Skin of body (tissue), 2 donors: ENCODE data around the gene THAP7. TPM values are rescaled to one million over a fixed set of nuclear protein-coding genes. Genes with fewer than 3 reads are reported as not detected.
"Not testable (repeated sequence)": the region's sequence is repeated elsewhere in the genome, so short reads cannot be mapped to it uniquely, and the experiment has no call there.

Experiments
- DNase-seq: peaks from one replicate; lab custom pipeline; 2025; lab: John Stamatoyannopoulos, UW
- total RNA-seq: library from RNA; depleted of rRNA; stranded (reverse); fragments of >200 nt; gene quantifications from one replicate; pipeline ENCODE4 v1.2.3, GENCODE V29; 2014

Gene THAP7, protein sequence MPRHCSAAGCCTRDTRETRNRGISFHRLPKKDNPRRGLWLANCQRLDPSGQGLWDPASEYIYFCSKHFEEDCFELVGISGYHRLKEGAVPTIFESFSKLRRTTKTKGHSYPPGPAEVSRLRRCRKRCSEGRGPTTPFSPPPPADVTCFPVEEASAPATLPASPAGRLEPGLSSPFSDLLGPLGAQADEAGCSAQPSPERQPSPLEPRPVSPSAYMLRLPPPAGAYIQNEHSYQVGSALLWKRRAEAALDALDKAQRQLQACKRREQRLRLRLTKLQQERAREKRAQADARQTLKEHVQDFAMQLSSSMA
- 10.7 TPM for total RNA-seq

DNA sequence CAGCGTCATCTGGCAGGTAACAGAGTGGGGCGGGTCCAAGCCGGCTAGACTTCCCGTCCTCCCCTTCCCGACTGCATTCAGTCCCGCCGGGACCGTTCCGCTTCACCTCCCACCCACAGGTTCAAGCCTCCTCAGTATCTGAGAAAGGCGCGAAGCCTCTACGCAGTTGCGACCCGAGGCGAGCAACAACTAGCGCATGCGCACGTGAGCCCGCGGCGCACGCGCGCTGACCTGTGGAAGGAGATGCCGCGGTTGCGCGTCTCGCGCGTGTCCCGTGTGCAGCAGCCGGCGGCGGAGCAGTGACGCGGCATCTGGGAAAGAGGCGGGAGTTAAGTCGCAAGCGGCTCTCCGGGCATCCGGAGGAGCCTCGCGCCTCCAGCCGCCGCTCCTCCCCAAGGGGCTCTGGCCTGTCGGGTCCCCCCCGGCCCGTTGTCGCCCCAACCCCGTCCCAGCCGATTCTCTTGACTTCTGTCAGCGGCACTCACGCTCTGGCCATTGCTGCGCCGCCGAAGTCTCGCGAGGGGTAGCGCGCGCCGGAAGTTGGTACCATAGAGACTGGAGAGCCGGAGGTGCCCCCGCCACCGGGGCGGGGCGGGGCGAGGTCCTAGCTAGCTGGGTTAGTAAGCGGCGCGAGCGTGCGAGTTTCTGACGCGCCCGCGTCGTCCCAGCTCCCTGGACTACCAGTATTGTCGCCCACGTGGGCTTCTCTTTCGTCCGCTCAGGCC lies at the start of gene THAP7:
TSS of gene THAP7 (minus strand) at position 518 of the 725 bp plus-strand sequence. CDS start at position 311, 207 bp downstream.
- DNase-seq = peak; percentile 96

DNA sequence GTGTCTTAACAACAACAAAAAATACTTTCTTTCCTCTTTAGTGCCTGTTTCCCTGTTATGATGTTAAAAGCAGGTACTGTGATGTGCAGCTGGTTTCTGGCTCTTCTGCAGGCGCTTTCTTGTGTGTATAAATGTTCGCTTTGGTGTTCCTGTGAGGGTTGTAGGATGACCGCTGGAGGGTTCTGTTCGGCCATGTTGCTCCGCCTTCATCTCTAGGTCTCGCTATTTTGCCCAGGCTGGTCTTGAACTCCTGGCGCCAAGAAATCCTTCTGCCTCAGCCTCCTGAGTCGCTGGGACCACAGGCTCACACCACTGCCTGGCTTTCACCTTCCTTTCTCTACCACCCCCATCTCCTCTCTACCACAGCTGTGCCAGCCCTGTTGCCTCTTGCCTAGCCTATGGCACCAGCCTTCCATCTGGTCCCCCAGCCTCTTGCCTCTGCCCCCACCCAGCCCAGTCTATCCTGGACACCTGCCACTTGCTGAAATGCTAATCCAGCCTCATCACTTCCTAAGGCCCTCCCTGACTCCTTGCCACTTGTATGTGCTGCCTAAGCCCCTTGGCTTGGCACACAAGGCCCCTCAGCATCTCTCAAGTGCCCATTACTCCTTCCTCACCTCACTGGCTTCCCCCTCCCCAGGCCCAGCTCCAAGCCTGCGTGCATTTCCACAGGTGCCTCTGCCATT lies 49.4 kb upstream of the THAP7 start:
- no peak for DNase-seq

DNA sequence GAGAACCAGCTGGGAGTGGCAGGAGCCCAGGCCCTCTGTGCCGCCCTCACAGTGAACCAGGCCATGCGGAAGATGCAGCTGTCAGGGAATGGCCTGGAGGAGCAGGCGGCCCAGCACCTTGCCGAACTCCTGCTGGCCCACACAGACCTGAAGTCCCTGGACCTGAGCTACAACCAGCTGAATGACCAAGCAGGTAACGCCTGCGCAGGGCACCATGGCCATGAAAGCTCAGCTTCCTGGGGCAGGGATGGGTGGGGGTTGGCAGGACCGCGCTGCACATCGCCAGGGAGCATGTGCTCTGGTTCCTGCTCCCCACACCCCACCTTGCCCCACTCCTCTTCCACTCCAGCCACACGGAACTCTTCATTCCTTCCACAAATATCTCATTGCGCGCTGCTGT lies 47.0 kb upstream of the THAP7 start:
- DNase-seq = not testable (repeated sequence)

DNA sequence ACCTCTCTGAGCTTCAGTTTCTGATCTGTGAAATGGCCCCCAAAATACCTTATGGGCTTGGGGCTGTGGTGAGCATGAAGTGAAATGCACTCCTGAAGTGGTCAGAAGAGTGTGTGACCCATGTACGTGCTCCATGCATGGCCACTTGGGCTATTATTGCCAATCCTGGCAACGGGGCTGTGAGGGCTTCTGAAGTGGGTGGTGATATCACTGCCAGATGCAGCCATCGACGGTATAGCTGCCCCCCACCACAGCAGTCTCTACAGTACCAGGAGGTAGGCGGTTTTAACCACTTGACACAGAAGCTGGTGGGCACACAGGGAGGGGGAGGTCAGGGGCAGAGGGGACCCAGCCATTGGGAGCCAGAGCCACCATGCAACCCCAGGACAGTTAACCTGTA lies 46.5 kb upstream of the THAP7 start:
- DNase-seq = not testable (repeated sequence)

DNA sequence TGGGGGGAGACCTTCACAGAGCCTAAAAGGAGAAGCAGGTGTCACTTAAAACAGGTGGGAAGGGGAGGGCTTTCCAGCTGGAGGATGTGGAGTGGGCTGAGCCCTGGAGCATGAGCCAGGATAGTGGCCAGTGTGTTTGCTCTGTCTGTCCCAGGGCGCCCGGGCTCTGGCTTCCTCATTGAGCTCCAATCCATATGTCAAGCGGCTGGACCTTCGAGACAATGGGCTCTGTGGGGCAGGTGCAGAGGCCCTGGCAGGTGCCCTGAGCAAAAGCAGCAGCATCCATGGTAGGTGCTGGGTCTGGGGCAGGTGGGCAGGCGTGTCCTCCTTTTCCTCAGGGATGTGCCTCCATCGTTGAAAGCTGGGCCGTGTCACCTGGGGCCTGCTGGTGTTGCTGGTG lies 45.8 kb upstream of the THAP7 start:
- no peak for DNase-seq

DNA sequence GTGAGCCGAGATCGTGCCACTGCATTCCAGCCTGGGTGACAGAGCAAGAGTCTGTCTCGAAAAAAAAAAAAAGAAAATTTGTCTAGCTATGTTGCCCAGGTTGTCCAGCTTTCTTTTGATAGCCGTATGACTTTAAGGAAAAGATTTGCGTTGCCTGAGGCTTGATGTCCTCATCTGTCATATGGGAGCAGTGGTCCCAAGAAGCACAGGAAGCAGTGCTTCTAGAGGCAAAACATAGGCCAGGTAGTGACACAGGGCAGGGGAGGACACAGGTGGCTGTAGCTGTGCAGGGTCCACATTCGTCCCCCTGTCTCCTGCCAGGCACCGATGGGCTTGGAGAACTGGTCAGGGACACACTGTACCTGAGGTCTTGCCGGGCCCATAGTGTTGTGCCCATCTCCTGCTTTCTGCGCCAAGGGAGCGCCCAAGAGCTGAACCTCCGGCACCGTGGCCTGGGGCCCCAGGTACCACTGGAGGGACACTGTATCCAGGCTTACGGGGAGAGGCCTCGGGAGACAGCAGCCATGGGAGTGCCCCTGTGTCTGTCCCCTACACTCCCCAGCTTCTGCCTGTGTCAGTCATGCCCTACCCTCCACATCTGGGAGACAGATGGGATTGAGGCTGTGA lies 45.2 kb upstream of the THAP7 start:
- no peak for DNase-seq

DNA sequence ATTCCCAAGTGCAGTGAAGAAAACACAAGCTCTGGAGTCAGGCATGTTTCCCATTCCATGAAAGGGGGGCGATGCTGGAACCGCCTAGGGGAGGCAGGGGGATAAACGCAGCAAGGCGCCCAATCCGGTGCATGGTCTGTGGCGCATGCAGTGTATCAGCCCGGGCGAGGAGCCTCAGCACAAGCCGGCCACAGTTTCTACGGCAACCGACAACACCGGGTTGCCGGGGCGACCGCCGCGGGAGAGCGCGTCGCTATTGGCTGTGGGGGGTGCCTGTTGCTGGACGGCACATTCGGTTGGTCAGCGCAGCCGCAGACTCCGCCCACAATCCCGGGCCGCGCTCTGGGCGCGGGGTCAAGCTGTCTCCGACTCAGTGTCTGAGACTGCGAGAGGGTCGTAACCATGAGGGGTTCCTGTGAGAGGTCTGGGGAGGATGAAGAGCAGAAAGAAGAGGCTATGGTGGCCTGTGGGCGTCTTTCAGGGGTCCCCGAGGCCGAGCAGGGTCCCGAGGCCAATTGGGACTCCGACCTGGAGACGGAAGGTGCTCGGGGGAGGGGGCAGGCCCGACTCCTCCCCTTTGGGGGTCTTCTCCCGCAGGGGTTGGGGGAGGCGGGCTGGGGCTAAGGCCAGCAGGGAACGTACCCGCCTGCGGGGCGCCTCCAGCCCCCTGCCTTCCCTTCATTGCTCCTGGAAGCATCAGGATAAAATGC lies 43.8 kb upstream of the THAP7 start, which contains the start of gene LRRC74B:
TSS of gene LRRC74B (plus strand) at position 362 of the 710 bp plus-strand sequence. CDS start at position 403, 41 bp downstream.
- DNase-seq = peak; percentile 58

DNA sequence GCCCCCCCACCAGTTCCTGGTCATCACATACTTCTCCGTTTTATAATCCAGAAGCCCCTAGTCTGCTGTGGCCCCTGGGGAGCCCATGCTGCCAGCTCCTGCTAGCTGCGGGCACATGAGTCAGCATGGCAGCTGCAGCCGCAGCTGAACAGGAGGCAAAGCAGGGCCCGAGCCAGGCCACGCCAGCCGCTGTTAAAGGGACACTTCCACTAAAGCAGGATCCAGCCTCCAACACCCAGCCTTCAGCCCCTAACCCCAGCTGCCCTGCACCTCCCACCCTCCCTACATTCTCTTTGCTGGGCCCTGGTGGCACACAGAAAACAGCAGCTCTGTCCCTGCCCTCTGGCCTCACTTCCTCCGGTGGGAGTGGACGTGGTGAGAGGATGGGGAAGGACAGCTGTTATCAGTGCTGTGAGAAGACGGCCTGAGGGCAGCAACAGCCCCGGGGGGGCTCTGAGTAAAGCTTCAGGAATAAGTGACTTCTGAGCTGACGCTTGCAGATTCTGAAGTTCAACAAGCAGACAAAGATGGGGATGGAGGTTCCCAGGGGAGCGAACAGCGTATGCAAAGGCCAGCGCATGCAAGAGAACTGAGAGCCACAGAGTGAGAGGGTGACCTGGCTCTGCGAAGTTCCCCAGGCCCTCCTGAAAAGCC lies 43.1 kb upstream of the THAP7 start:
- no peak for DNase-seq

DNA sequence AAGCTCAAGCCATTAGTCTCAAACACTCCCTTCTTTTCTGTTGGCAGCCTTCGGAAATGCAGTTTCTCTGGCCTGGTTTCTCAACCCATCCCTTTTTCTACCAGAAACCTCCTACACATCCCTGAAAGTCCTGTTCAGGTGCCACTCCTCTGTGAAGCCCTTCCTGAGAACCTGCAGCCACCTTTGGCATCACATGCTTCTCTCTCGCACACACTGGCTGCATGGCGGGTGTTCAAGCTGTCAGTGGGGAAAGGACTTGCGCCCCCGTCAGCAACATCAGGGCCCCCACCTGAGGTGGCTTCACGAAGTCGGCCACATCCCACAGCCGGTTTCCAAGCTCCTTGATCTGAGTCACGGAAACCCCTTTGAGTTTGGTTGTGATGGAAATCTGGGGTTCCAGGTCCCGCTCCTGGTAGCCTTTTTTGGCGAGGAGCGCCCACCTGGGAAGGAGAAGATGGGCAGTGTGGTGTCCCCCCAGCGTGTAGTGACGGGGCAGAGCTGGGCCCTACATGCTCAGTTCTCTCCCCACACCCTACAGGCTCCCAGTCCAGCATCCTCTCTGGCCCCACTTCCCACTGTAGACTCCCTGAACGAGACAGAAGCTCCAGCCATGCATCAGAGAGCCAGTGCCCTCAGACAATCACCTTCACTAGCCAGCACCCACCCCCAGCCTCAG lies 42.1 kb upstream of the THAP7 start:
- no peak for DNase-seq

DNA sequence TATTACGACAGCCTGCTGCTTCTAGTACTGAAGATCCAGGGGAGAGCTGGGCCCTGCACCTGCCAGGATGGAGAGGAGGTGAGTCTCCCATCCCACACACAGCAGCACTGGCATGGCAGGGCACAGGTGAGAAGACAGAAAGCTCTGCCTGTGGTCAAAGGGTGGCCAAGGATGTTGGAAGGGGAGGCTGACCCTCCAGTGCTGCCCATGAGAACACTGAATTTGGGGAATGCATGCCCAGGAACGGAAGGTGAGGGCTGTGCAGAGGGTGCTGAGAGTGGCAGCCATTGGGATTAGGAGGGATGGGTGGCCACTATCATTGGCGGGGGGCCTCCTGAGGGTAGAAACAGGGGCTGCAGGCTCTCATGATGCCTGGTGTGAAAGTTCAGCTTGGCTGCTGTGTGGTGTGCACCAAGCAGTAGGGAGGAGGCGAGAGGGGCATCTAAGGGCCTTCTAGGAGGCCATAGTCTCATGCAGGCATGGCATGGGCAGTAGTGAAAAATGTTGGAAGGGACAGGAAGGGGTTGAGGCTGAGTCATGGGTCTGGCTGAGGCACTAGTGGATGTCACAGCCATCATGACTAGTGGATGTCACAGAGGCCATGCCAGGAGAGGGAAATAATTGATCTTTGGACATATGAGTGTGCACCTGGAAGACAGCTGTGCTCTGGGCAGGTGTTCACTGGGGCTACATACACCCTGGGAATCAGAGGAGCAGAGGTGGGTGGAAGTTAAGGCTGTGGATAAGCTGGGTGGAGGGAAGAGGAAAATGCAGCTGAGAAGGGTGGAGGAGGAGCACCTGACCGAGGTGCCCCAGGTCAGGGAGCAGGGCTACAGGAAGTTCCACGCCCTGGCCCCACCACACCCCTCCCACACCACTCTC lies 41.3 kb upstream of the THAP7 start:
- DNase-seq = no peak

DNA sequence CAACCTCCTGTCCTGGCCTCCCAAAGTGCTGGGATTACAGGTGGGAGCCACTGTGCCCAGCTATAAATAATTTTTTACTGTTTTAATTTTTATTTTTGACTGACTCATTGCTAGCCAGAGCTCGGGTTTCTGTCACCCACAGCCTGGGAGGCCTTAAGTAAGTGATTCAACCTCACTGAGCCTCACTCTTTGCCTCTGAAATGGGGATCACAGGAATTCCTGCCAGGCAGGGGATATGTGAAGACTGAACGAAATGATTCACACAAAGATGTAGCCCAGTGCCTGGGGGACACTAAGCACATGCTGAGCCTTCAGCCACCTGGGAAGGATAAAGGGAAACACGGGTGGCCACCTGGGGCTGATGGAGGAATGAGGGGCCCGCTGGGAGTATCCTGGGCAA lies 40.0 kb upstream of the THAP7 start:
- DNase-seq = no peak

DNA sequence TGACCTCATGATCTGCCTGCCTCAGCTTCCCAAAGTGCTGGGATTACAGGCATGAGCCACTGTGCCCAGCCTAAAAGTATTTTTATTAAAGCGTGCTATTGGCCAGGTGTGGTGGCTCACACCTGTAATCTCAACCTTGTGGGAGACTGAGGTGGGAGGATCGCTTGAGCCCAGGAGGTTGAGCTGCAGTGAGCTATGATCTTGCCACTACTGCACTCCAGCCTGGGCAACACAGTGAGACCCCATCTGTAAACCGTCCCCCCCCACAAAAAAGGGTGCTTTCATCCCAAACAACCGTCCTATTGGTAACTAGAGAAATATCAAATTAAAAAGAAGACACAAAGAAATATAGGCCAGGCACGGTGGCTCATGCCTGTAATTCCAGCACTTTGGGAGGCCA lies 37.2 kb upstream of the THAP7 start:
- not testable (repeated sequence) for DNase-seq

DNA sequence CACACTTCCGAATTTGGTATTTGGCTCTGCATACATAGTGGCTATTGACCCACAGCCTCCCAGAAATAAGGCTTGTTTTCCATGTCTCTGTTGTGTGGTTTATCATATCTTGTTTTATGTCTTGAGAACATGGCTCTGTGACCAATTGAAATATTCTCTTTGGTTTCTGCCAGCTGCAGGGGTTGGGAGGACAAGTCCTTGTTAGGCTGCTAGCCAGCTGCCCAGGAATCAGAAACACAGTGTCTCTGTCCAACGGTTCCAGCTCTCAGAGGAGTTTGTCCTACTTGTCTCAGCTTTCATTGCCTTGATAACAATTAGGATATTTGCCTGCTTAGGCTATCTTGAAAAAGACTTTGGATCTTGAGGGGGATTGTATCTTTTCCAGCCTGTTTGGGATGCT lies 36.5 kb upstream of the THAP7 start:
- peak; percentile 36 for DNase-seq

DNA sequence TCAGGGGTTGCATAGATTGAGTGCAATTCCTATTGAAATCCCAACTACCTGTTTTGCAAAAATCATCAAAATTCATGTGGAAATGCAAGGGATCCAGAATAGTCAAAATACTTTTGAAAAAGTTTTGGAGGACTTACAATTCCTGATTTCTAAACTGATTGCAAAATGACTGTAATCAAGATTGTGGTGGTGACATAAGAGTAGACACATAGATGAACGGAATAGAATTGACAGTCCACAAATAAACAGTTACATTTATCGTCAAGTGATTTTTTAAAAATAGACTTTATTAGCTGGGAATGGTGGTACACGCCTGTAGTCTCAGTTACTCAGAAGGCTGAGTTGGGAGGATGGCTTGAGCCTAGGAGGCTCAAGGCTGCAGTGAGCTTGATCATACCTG lies 33.1 kb upstream of the THAP7 start:
- no peak for DNase-seq

DNA sequence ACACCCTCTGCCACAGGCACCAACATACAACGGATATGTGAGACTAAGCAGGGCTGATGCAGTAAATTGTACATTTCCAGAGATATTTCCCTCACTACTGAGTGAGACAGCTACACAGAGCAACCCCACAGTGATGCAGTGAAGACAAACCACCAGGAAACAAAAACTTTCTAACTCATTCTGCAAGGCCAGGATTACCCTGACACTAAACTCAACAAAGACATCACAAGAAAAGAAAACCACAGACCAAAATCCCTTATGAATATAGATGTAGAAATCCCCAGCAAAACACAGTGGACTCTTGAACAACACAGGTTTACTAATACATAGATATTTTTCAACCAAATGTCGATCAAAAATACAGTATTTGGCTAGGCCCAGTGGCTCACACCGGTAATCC lies 32.0 kb upstream of the THAP7 start:
- DNase-seq = no peak

DNA sequence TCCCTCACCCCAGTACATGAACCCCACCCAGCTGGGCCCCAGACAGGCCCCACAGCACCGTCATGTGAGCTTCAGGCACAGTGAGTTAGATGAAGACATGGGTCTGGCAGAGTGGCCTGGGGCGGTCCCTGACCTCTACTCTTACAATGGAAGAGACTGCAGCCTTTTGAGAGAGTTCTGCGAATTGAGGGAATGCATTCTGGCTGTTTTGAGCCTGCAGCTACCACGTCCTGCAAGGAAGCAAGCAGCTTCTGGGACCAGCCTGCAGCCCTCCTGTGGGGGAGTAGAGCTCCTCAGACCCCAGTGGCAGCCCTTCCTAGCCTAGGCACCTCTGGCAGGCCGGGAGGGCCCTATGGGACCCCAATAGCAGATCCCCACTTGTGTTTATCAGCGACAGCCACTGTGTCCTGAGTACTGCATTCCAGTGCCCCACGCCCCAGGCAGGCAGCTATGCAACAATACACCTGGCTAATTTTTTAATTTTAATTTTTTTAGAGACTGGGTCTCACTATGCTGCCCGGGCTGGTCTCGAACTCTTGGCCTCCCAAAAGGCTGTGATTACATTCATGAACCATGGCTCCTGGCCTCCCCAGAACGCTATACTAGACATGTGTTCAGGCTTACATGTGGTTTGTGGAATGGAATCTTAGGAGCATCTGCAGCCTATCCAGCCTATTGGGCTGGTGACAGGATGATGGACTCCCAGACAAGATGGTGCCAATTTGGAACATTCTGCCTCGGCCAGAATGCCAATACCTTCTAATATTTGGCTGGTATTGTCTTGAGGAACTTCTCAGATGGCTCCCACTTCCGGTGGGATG lies 31.2 kb upstream of the THAP7 start:
- DNase-seq = no peak

DNA sequence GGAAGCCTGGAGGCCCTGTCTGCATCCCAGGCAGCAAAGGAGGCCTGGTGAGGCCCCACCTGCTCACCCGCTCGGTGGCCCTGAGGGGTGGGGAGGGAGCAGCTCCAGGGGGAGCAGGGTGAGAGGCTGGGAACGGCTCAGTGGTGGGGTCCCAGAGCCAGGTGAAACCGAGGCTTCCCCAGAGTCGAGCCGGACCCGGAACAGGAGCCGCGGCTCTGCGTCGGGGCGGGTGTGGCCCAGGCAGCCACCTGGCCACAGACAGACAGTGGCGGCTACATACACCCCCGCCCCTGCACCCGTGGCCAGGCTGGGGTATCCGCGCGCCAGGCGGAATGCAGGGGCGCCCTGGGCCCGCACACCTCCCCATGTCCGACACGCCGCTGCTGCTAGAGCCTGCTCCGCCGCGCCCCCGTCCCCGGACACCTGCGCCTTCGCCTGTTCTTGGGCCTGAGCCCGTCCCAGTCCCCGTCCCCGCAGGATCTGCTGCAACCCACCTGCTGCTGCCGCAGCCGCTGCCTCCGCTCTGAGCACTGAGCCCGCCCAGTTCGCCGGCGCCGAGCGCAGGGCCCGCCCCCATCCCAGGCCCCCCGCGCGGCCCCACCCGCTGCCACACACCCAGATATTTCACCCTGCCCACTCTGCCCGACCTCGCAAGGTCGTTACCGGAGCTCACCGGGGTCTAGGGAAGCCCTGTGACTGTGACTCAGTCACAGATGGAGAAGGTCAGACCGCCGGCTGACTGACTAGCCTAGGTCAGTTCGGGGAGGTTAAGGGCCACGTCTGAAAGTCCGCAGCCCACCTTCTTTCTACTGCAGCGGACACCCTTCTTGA lies 30.3 kb upstream of the THAP7 start, which contains the start of gene SLC7A4:
TSS of gene SLC7A4 (minus strand) at position 525 of the 831 bp plus-strand sequence. CDS start 749 bp downstream, outside the sequence.
- DNase-seq = no peak
